CD4-positive, CD25-positive, alpha-beta regulatory T cell (primary cell): ENCODE measurements around the gene CUL4B. TPM values are rescaled to one million over a fixed set of nuclear protein-coding genes. Genes with fewer than 3 reads are reported as not detected.
"Not testable (repeated sequence)": the region's sequence is repeated elsewhere in the genome, so short reads cannot be mapped to it uniquely, and the experiment has no call there.

ENCODE experiments used
- ATAC-seq, 2 donors: fragments of 150-1000 bp; cut with Tn5 transposase; one replicate each; pipeline ENCODE4 v1.10.0; 2021; ENCODE audit warnings: low read depth in 2 of 2, moderate number of reproducible peaks in 2 of 2, moderate library complexity in 1 of 2
- DNase-seq, 3 donors: peaks; one replicate each; pipeline versions ENCODE4 v3.0.0 to v3.0.0-alpha.2; 2012 to 2022; ENCODE audit warnings: mixed read lengths in 1 of 3
- H3K27ac ChIP-seq: one replicate; pipeline ENCODE4 v1.7.0; 2013; ENCODE audit warnings: mild to moderate bottlenecking, low read length; ENCODE audit not compliant: insufficient read depth, poor library complexity, severe bottlenecking
- H3K27me3 ChIP-seq: one replicate; pipeline ENCODE4 v1.7.0; 2013; ENCODE audit warnings: low read length; ENCODE audit not compliant: control insufficient read depth, insufficient read depth
- H3K36me3 ChIP-seq: one replicate; pipeline ENCODE4 v1.7.0; 2013; ENCODE audit warnings: mild to moderate bottlenecking, low read length, moderate library complexity; ENCODE audit not compliant: control insufficient read depth, insufficient read depth
- H3K4me1 ChIP-seq: 2 replicates; pipeline ENCODE4 v1.7.0; 2013; ENCODE audit warnings: mild to moderate bottlenecking, low read length; ENCODE audit not compliant: insufficient read depth, control insufficient read depth, poor library complexity, severe bottlenecking
- H3K4me3 ChIP-seq: one replicate; pipeline ENCODE4 v1.7.0; 2013; ENCODE audit warnings: low read depth, mild to moderate bottlenecking, low read length, moderate library complexity
- H3K9me3 ChIP-seq, 2 experiments: 1 replicate in 1 of 2; 2 replicates in 1 of 2; pipeline ENCODE4 v1.7.0; 2013; ENCODE audit warnings: low read length in 2 of 2, mild to moderate bottlenecking in 1 of 2, moderate library complexity in 1 of 2; ENCODE audit not compliant: control insufficient read depth in 2 of 2
- H3K27ac Mint-ChIP-seq, 3 donors: one replicate each; pipeline ENCODE4 v1.8.0; 2020 to 2022; ENCODE audit warnings: mild to moderate bottlenecking in 3 of 3, mixed read lengths in 3 of 3, moderate library complexity in 2 of 3
- H3K27me3 Mint-ChIP-seq: one replicate; pipeline ENCODE4 v1.8.0; 2022; ENCODE audit warnings: mild to moderate bottlenecking, mixed read lengths
- H3K36me3 Mint-ChIP-seq: one replicate; pipeline ENCODE4 v1.8.0; 2020; ENCODE audit warnings: mixed read lengths
- H3K4me1 Mint-ChIP-seq, 4 donors: one replicate each; pipeline ENCODE4 v1.8.0; 2020 to 2022; ENCODE audit warnings: mixed read lengths in 4 of 4, mild to moderate bottlenecking in 1 of 4
- H3K4me3 Mint-ChIP-seq, 4 donors: one replicate each; pipeline ENCODE4 v1.8.0; 2020 to 2022; ENCODE audit warnings: mild to moderate bottlenecking in 4 of 4, mixed read lengths in 4 of 4, moderate library complexity in 3 of 4
- H3K9me3 Mint-ChIP-seq, 7 donors: one replicate each; pipeline ENCODE4 v1.8.0; 2020 to 2022; ENCODE audit warnings: mixed read lengths in 7 of 7, mild to moderate bottlenecking in 3 of 7, moderate library complexity in 2 of 7
- polyA plus RNA-seq, 4 donors: library from polyadenylated mRNA; unstranded; fragments of 300-500 nt; fragmentation: Illumina TruSeq; gene quantifications; one replicate each; pipeline ENCODE4 v1.2.3, GENCODE V29; 2021
- total RNA-seq: library from RNA; stranded (reverse); gene quantifications from one replicate; pipeline ENCODE4 v1.2.3, GENCODE V29; 2022

CUL4B gene
- total and polyA plus RNA-seq, 5 donors from 2014 or later: 25.7 to 39.4 (median 31.3) TPM

DNA sequence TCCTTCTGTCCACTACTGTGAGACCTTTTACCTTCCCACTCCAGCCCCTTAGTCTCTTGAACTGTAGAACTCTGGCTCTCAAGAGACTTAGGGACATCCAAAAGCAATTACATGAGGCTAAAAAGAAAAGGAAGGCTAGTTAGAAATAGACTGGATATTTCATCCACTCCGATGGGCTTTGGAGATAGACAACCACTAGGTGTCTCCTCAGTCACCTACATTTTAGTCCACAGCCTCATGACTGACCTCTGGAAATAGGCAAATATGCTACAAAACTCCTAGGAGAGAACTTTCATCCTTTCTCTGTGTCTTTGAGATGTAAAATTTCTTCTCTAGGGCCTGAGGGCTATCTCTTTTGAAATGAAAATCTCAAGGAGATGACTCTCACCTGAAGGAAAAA, 46.5 kb downstream of the CUL4B start:
- Histone ChIP-seq H3K27ac (no peak overlapping the region), H3K4me1 (no peaks in the 10 kb centered on the region), H3K27me3 (no peaks in the 10 kb centered on the region), H3K4me3 (no peak overlapping the region), H3K9me3 (no peaks in the 10 kb centered on the region), H3K36me3 (no peaks in the 10 kb centered on the region)
- peak in 1 of 3 donors; percentile 8 for DNase-seq
- Mint-ChIP-seq H3K4me3 (no peak overlapping the region), H3K27ac (no peak overlapping the region), H3K9me3 (no peaks in the 10 kb centered on the region), H3K27me3 (no peaks in the 10 kb centered on the region), H3K36me3 (no peaks in the 10 kb centered on the region), H3K4me1 (peaks cover 0 to 5% (median 4%) of the 10 kb centered on the region in 4 donors)
- ATAC-seq: no peak

DNA sequence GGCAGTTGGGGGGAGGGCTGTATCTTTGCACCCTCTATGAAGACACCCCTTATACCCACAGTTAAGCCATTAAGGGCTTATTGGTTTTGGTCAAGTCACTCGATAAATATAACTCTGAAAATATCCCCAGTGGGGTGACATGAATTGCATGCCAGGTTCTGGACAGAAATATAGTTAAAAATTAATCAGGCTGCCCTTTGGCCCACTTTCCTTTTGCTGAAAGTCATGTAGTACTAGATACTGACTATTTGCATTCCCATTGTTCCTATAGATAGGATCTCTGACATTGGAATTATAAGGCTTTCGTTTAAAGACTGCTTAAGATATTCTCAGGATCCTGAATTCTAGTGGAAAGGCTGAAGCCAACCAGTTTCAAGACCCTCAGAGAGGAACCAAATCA, 48.1 kb downstream of the CUL4B start:
- Histone ChIP-seq H3K4me3 (no peak overlapping the region), H3K9me3 (no peaks in the 10 kb centered on the region), H3K27me3 (no peaks in the 10 kb centered on the region), H3K27ac (no peak overlapping the region), H3K4me1 (no peaks in the 10 kb centered on the region), H3K36me3 (no peaks in the 10 kb centered on the region)
- ATAC-seq: no peak
- H3K9me3 Mint-ChIP-seq: no peaks in the 10 kb centered on the region
- no peak overlapping the region for H3K27ac Mint-ChIP-seq
- no peak for DNase-seq
- H3K36me3 Mint-ChIP-seq: no peaks in the 10 kb centered on the region
- no peaks in the 10 kb centered on the region for H3K27me3 Mint-ChIP-seq
- no peak overlapping the region for H3K4me3 Mint-ChIP-seq
- H3K4me1 Mint-ChIP-seq: peaks cover 0 to under 1% (median 0%) of the 10 kb centered on the region in 4 donors

DNA sequence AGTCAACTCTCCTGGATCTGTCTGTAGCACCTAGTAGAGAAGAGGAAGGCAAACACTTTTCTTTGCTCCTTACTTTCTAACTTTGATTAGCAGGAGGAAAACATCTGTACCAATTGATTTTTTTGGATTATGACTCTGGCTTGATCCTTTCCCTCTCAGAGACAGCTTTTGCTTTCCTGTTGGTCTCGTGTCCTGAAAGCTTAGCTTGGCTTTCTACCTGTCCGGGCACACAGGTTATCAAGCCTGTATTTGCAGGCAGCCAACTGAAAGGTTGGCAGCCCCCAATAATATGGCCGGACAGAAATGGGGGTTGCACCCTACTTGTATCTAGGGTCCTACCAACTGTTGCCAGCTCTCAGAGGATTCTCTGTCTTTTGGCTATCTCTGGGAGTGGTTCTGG, 48.5 kb downstream of the CUL4B start:
- Mint-ChIP-seq H3K36me3 (no peaks in the 10 kb centered on the region), H3K4me1 (no peaks in the 10 kb centered on the region), H3K9me3 (no peaks in the 10 kb centered on the region), H3K4me3 (no peak overlapping the region), H3K27ac (no peak overlapping the region), H3K27me3 (no peaks in the 10 kb centered on the region)
- ATAC-seq: no peak
- no peak overlapping the region for H3K4me3 ChIP-seq
- no peaks in the 10 kb centered on the region for H3K4me1 ChIP-seq
- no peaks in the 10 kb centered on the region for H3K9me3 ChIP-seq
- DNase-seq: no peak
- no peaks in the 10 kb centered on the region for H3K36me3 ChIP-seq
- H3K27me3 ChIP-seq: no peaks in the 10 kb centered on the region
- no peak overlapping the region for H3K27ac ChIP-seq

DNA sequence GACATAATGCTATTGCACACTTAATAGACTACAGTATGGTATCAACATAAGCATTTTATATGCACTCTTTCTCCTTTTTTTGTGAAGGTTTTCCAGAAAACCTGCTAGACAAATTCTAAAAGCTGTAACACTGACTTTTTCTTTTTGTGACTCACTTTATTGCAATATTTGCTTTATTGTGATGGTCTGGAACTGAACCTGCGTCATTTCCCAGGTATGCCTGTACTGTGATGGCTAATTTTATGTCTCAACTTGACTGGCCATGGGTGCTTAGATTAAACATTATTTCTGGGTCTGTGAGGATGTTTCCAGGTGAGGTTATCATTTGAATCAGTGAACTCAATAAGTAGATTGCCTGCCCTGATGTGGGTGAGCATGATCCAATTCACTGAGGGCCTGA, 56.2 kb downstream of the CUL4B start:
- H3K9me3 Mint-ChIP-seq: peaks cover 0 to 2% (median 0%) of the 10 kb centered on the region in 7 donors
- no peak for DNase-seq
- no peak for ATAC-seq
- Histone ChIP-seq H3K4me1 (no peaks in the 10 kb centered on the region), H3K9me3 (no peaks in the 10 kb centered on the region), H3K36me3 (no peaks in the 10 kb centered on the region), H3K27me3 (no peaks in the 10 kb centered on the region), H3K27ac (no peak overlapping the region), H3K4me3 (no peak overlapping the region)
- no peaks in the 10 kb centered on the region for H3K27me3 Mint-ChIP-seq
- no peak overlapping the region for H3K27ac Mint-ChIP-seq
- H3K4me1 Mint-ChIP-seq: no peaks in the 10 kb centered on the region
- no peaks in the 10 kb centered on the region for H3K36me3 Mint-ChIP-seq
- H3K4me3 Mint-ChIP-seq: no peak overlapping the region

DNA sequence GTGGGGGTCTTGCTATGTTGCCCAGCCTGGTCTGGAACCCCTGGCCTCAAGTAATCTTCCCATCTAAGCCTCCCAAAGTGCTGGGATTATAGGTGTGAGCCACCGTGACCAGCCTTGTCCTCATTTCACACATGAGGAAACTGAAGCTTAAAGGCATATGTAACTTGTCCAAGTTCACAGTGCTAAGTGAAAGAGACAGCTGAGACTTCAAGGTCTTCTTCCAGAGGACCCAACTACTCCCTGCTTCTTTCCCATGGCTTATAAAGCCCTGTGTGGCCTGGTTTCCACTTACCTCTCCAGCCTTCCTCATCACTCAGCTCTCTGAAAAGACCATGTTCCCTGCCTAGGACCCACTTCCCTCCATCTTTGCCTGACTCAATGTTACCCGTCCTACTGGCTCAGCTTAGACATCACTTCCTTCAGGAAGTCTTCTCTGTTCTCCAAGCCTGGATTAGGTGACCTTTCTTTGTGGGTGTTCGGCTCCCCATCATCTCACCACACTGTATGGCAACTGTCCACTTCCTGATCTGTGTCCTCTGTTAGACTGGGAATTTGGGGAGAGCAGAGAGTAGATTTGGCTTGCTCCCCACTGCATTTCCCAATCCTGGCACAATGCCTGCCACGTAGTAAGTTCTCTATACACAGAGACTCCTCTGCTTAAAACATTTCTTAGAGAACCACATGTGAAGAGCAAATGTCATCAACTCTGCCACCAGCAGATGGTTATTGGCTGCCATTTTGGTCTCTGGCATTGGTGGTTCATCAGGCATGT, 61.3 kb downstream of the CUL4B start:
- H3K27ac Mint-ChIP-seq: no peak overlapping the region
- H3K9me3 Mint-ChIP-seq: peaks cover 0 to 2% (median 0%) of the 10 kb centered on the region in 7 donors
- H3K36me3 Mint-ChIP-seq: no peaks in the 10 kb centered on the region
- DNase-seq (no peak), ATAC-seq (no peak)
- Histone ChIP-seq H3K27me3 (no peaks in the 10 kb centered on the region), H3K9me3 (no peaks in the 10 kb centered on the region), H3K36me3 (no peaks in the 10 kb centered on the region), H3K27ac (no peak overlapping the region), H3K4me3 (no peak overlapping the region), H3K4me1 (no peaks in the 10 kb centered on the region)
- no peaks in the 10 kb centered on the region for H3K27me3 Mint-ChIP-seq
- H3K4me3 Mint-ChIP-seq: no peak overlapping the region
- peaks cover 0 to 8% (median 5%) of the 10 kb centered on the region in 4 donors for H3K4me1 Mint-ChIP-seq

DNA sequence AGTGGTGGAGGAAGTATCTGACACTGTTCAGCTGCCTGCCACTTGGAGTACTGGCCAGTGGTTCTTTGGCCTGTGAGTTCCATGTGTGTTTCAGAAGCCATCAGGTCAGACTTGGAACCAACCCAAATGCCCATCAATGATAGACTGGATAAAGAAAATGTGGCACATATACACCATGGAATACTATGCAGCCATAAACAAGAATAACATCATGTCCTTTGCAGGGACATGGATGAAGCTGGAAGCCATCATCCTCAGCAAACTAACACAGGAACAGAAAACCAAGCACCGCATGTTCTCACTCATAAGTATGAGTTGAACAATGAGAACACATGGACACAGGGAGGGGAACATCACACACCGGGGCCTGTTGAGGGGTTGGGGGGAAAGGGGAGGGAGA, 70.6 kb downstream of the CUL4B start:
- not testable (repeated sequence) for H3K27ac ChIP-seq, DNase-seq, H3K4me3 ChIP-seq, ATAC-seq, H3K36me3 Mint-ChIP-seq, H3K27me3 ChIP-seq, H3K27me3 Mint-ChIP-seq, H3K4me3 Mint-ChIP-seq, H3K9me3 ChIP-seq, H3K36me3 ChIP-seq, H3K9me3 Mint-ChIP-seq, H3K27ac Mint-ChIP-seq
- peaks cover 6 to 24% (median 15%) of the 10 kb centered on the region in 4 donors for H3K4me1 Mint-ChIP-seq
- peaks cover 14% of the 10 kb centered on the region for H3K4me1 ChIP-seq

DNA sequence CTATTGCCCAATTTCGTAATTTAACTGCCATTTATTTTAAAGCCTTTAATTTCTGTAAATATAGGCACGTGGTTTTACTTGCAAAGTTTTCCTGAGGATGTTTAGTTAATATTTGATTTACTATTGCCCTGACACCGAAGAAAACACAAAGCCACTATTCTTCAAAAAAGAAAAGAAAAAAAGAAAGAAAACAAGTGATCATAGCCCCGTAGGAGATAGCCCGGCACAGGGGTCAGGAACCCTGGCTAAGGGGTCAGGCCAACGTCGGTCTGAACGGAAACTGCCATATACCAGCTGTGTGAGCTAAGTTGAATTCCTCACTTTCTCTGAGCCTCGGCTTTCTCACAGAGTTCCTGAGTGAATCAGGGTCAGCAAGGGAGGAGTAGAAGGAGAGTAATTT, 74.0 kb downstream of the CUL4B start:
- H3K36me3 ChIP-seq: no peaks in the 10 kb centered on the region
- H3K4me1 ChIP-seq: peaks cover 14% of the 10 kb centered on the region
- no peaks in the 10 kb centered on the region for H3K27me3 ChIP-seq
- H3K4me3 ChIP-seq: peak overlapping the region; percentile 85
- H3K27ac Mint-ChIP-seq: peak overlapping the region in 1 of 3 donors; percentile 44
- no peaks in the 10 kb centered on the region for H3K9me3 ChIP-seq
- peaks cover 0 to 3% (median 0%) of the 10 kb centered on the region in 7 donors for H3K9me3 Mint-ChIP-seq
- no peak overlapping the region for H3K27ac ChIP-seq
- peaks cover 9 to 26% (median 16%) of the 10 kb centered on the region in 4 donors for H3K4me1 Mint-ChIP-seq
- ATAC-seq (no peak), DNase-seq (no peak)
- H3K27me3 Mint-ChIP-seq: no peaks in the 10 kb centered on the region
- H3K4me3 Mint-ChIP-seq: peak overlapping the region in 3 of 4 donors; percentile 7 to 41 (median 15)
- H3K36me3 Mint-ChIP-seq: no peaks in the 10 kb centered on the region
